Parathyroid adenoma (tissue), 2 donors: Measurements from ENCODE around the gene MIB1.

Experiments used
- H2AFZ ChIP-seq: fragments of 300-600 bp; sonication (generic); one replicate; pipeline ENCODE4 v1.7.0; 2017; ENCODE audit warnings: antibody characterized with exemption, mild to moderate bottlenecking
- H3K27ac ChIP-seq: fragments of 300-600 bp; sonication (generic); one replicate; pipeline ENCODE4 v1.7.0; 2017
- H3K27me3 ChIP-seq: fragments of 300-600 bp; sonication (generic); one replicate; pipeline ENCODE4 v1.7.0; 2017; ENCODE audit warnings: low read length; ENCODE audit not compliant: control insufficient read depth, insufficient read depth
- H3K36me3 ChIP-seq: fragments of 300-600 bp; sonication (generic); one replicate; pipeline ENCODE4 v1.7.0; 2017; ENCODE audit warnings: low read length; ENCODE audit not compliant: control insufficient read depth, insufficient read depth
- H3K4me1 ChIP-seq: fragments of 300-600 bp; sonication (generic); one replicate; pipeline ENCODE4 v1.7.0; 2017; ENCODE audit warnings: control low read depth
- H3K4me2 ChIP-seq: fragments of 300-600 bp; sonication (generic); one replicate; pipeline ENCODE4 v1.7.0; 2017; ENCODE audit warnings: low read length
- H3K4me3 ChIP-seq: fragments of 300-600 bp; sonication (generic); one replicate; pipeline ENCODE4 v1.7.0; 2017; ENCODE audit warnings: low read depth, low read length
- H3K79me2 ChIP-seq: fragments of 300-600 bp; sonication (generic); one replicate; pipeline ENCODE4 v1.7.0; 2017; ENCODE audit warnings: control low read depth
- H3K9ac ChIP-seq: fragments of 300-600 bp; sonication (generic); one replicate; pipeline ENCODE4 v1.7.0; 2017; ENCODE audit warnings: mild to moderate bottlenecking
- H3K9me3 ChIP-seq: fragments of 300-600 bp; sonication (generic); one replicate; pipeline ENCODE4 v1.7.0; 2017; ENCODE audit warnings: low read length; ENCODE audit not compliant: control insufficient read depth
- TF ChIP-seq, protein P1 (sequence below): fragments of 300-600 bp; sonication (generic); IDR thresholded peaks from one replicate; pipeline ENCODE4 v1.7.0; 2017; ENCODE audit warnings: antibody characterized with exemption, mild to moderate bottlenecking
- donor health status: primary hyperparathyroidism.

Gene MIB1

DNA sequence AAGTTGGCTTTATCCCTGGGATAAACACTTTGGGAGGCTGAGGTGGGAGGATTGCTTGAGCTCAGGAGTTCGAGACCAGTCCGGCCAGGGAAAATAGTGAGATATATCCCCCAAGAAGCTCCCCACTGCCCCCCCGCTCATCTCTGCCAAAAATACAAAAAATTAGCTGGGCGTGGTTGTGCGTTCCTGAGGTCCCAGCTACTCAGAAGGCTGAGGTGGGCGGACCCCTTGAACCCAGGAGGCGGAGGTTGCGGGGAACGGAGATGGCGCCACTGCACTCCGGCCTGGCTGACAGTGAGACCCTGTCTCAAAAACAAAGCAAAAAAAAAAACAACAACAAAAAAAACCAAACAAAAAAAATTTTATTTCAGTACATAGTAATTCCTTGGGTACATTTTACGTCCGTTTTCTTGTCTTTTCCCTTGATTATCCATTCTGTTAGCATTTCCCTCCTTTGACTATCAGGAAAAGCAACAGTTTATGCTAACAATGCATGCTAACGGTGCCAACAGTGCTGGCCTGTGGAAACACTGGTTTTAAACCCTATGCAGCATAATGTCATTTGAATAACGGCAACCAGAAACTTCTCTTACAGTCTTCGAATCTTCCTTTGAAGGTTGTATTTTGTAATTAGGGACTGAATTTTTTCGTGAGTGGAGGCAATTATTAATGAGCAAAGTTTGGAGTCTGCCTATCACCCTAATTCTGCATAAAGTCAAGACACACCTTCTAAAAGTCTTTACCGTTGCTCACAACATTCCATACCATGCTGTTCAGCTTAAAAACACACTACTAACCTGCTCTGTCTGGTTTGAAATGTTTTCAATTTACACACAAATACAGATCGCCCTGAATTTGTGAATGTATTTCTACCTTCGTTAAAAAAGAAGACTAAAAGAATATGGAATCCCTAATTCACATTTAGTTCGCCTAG is 721 bp upstream of the MIB1 start:
- Histone ChIP-seq H3K4me1 (no peaks in the 10 kb centered on the region), H3K9me3 (no peaks in the 10 kb centered on the region), H2AFZ (peak overlapping the region; percentile 95), H3K9ac (no peak overlapping the region), H3K27ac (peak overlapping the region; percentile 5), H3K4me2 (peak overlapping the region; percentile 61), H3K27me3 (no peaks in the 10 kb centered on the region), H3K79me2 (peaks cover 5% of the 10 kb centered on the region), H3K4me3 (peak overlapping the region; percentile 94), H3K36me3 (no peaks in the 10 kb centered on the region)
- TF ChIP-seq, protein P1, sequence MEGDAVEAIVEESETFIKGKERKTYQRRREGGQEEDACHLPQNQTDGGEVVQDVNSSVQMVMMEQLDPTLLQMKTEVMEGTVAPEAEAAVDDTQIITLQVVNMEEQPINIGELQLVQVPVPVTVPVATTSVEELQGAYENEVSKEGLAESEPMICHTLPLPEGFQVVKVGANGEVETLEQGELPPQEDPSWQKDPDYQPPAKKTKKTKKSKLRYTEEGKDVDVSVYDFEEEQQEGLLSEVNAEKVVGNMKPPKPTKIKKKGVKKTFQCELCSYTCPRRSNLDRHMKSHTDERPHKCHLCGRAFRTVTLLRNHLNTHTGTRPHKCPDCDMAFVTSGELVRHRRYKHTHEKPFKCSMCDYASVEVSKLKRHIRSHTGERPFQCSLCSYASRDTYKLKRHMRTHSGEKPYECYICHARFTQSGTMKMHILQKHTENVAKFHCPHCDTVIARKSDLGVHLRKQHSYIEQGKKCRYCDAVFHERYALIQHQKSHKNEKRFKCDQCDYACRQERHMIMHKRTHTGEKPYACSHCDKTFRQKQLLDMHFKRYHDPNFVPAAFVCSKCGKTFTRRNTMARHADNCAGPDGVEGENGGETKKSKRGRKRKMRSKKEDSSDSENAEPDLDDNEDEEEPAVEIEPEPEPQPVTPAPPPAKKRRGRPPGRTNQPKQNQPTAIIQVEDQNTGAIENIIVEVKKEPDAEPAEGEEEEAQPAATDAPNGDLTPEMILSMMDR, result no peak

DNA sequence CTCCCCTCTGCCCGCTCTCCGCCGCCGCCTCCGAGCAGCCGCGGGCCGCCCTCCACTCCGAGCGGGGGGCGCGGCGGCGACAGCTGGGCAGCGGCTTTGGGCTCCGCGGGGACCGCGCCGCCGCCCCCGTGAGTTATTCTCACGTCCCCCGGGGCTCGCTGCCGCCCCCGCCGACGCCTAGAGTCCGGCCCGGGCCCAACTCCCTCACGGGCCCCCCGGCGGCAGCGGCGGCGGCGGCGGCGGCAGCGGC is 645 bp downstream of the MIB1 start:
- H3K9ac ChIP-seq, result no peak overlapping the region

DNA sequence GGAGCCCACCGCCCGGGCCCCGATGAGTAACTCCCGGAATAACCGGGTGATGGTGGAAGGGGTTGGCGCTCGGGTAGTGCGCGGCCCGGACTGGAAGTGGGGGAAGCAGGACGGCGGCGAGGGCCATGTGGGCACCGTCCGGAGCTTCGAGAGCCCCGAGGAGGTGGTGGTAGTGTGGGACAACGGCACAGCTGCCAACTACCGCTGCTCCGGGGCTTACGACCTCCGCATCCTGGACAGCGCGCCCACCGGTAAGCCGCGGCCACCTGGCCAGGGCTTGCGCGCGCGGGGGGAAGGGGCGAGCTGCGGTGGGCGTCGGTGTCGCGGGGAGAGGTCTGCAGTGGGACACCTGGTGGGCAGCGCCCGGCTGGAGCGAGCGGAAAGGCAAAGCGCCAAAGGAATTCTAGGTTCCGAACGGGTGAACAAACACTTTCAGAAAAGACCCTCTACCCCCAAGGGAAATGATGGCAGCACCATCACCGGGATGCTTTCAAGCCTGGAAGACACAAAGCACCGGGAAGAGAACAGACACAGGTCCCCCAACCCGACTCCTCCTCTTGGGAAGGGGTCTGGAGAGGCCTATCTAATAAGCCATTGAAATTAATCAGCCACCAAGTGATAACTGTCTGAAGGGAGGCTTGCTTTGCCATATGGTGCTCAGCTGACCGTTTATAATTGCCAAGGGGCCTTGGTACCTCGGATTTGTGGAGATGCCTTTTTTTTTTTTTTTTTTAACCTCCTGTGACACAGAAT is 1.1 kb downstream of the MIB1 start:
- H3K4me3 ChIP-seq, result peak overlapping the region; percentile 65
- peak overlapping the region; percentile 61 for H3K4me2 ChIP-seq
- TF ChIP-seq, protein P1, result no peak
- H3K9ac ChIP-seq, result no peak overlapping the region
- H3K27ac ChIP-seq, result no peak overlapping the region
- H3K36me3 ChIP-seq, result no peaks in the 10 kb centered on the region
- H3K4me1 ChIP-seq, result peaks cover 5% of the 10 kb centered on the region
- H2AFZ ChIP-seq, result peak overlapping the region; percentile 81
- H3K9me3 ChIP-seq, result no peaks in the 10 kb centered on the region
- H3K79me2 ChIP-seq, result peaks cover 5% of the 10 kb centered on the region
- no peaks in the 10 kb centered on the region for H3K27me3 ChIP-seq

More for the DNA sequence above, 645 bp downstream of the MIB1 start:
- Histone ChIP-seq H3K79me2 (peaks cover 5% of the 10 kb centered on the region), H3K9me3 (no peaks in the 10 kb centered on the region), H3K27me3 (no peaks in the 10 kb centered on the region), H3K4me1 (peaks cover 1% of the 10 kb centered on the region), H3K4me2 (peak overlapping the region; percentile 61), H3K36me3 (no peaks in the 10 kb centered on the region), H2AFZ (peak overlapping the region; percentile 95), H3K4me3 (peak overlapping the region; percentile 94), H3K27ac (peak overlapping the region; percentile 90)
- TF ChIP-seq, protein P1, result no peak

DNA sequence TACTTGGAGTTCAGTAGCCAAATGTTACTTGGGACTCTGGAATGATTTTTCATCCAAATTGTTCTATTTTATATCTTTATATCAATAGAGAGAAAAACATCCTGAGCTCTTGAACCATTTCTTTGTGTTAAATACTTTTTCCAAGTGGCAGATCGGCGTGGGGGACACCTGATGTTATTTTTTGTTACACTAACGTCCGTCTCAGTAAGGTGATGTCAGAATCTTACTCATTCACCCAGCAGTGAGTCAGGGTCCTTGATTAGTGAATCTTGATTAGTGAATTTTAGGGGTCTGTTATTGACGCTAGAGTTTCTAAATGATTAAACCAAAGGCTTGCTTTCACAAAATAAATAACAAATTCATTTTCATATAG is 1.7 kb downstream of the MIB1 start:
- no peaks in the 10 kb centered on the region for H3K36me3 ChIP-seq
- H3K9ac ChIP-seq, result no peak overlapping the region
- H3K4me1 ChIP-seq, result peaks cover 6% of the 10 kb centered on the region
- peak overlapping the region; percentile 61 for H3K4me2 ChIP-seq
- no peaks in the 10 kb centered on the region for H3K9me3 ChIP-seq
- no peak overlapping the region for H3K27ac ChIP-seq
- peaks cover 5% of the 10 kb centered on the region for H3K79me2 ChIP-seq
- TF ChIP-seq, protein P1, result no peak
- H3K27me3 ChIP-seq, result no peaks in the 10 kb centered on the region
- H2AFZ ChIP-seq, result peak overlapping the region; percentile 81
- H3K4me3 ChIP-seq, result peak overlapping the region; percentile 65
